NCI-H460 (cell line): ENCODE measurements around the gene MLXIP. TPM values are rescaled to one million over a fixed set of nuclear protein-coding genes. Genes with fewer than 3 reads are reported as not detected.
"Not testable (repeated sequence)": the region's sequence is repeated elsewhere in the genome, so short reads cannot be mapped to it uniquely, and the experiment has no call there.

ENCODE experiments used
- DNase-seq: peaks from one replicate; pipeline ENCODE4 v3.0.0-alpha.2; 2016; ENCODE audit warnings: low read depth; ENCODE audit errors: extremely low read depth
- total RNA-seq: library from RNA; depleted of rRNA; stranded (reverse); fragments of >200 nt; shearing (Covaris generic); gene quantifications from 2 replicates; pipeline ENCODE4 v1.2.3, GENCODE V29; 2014

Gene MLXIP
- total RNA-seq, 1 experiment from 2014 or later, result 8.5 TPM

- DNase-seq, result no peak
Measured at GRCh38 chr12:122051231-122051876, 27.2 kb upstream of the MLXIP start.

GRCh38 chr12:122052285-122052684, 26.3 kb upstream of the MLXIP start:
- no peak for DNase-seq

- DNase-seq, result no peak
Measured at GRCh38 chr12:122054842-122055520, 23.6 kb upstream of the MLXIP start.

GRCh38 chr12:122056406-122056805, 22.1 kb upstream of the MLXIP start:
- DNase-seq, result not testable (repeated sequence)

GRCh38 chr12:122057007-122057735, 21.4 kb upstream of the MLXIP start:
- no peak for DNase-seq

- DNase-seq, result no peak
Measured at GRCh38 chr12:122057769-122058168, 20.8 kb upstream of the MLXIP start.

- no peak for DNase-seq
Measured at GRCh38 chr12:122058549-122059149, 19.9 kb upstream of the MLXIP start.

- no peak for DNase-seq
Measured at GRCh38 chr12:122059203-122059960, 19.2 kb upstream of the MLXIP start.

- no peak for DNase-seq
Measured at GRCh38 chr12:122060081-122060501, 18.5 kb upstream of the MLXIP start.

- no peak for DNase-seq
Measured at GRCh38 chr12:122061253-122061652, 17.3 kb upstream of the MLXIP start.

- DNase-seq, result no peak
Measured at GRCh38 chr12:122062832-122063693, 15.5 kb upstream of the MLXIP start.

- no peak for DNase-seq
Measured at GRCh38 chr12:122063694-122064024, 14.9 kb upstream of the MLXIP start.

- DNase-seq, result peak; percentile 98
Measured at GRCh38 chr12:122064025-122064777, 14.4 kb upstream of the MLXIP start.

GRCh38 chr12:122064780-122065588, 13.6 kb upstream of the MLXIP start:
- DNase-seq, result peak; percentile 78

- DNase-seq, result no peak
Measured at GRCh38 chr12:122067548-122067947, 11.0 kb upstream of the MLXIP start.

- no peak for DNase-seq
Measured at GRCh38 chr12:122067966-122068365, 10.6 kb upstream of the MLXIP start.

- DNase-seq, result peak; percentile 65
Measured at GRCh38 chr12:122072031-122072970, 6.3 kb upstream of the MLXIP start.
